Mucosa of rectum (tissue), 2 donors: ENCODE data around the gene SERPIND1.

Experiments used
- H3K27ac ChIP-seq, 2 donors: one replicate each; pipeline ENCODE4 v1.7.0; 2013; ENCODE audit warnings: inconsistent platforms in 2 of 2, low read depth in 2 of 2, low read length in 2 of 2
- H3K27me3 ChIP-seq, 2 donors: one replicate each; pipeline ENCODE4 v1.7.0; 2013; ENCODE audit warnings: low read length in 2 of 2; ENCODE audit not compliant: control insufficient read depth in 2 of 2, insufficient read depth in 2 of 2
- H3K36me3 ChIP-seq, 2 donors: one replicate each; pipeline ENCODE4 v1.7.0; 2013; ENCODE audit warnings: low read length in 2 of 2; ENCODE audit not compliant: control insufficient read depth in 2 of 2, insufficient read depth in 2 of 2
- H3K4me1 ChIP-seq, 2 donors: one replicate each; pipeline ENCODE4 v1.7.0; 2013; ENCODE audit warnings: low read length in 2 of 2, mild to moderate bottlenecking in 1 of 2; ENCODE audit not compliant: control insufficient read depth in 2 of 2, insufficient read depth in 2 of 2
- H3K4me3 ChIP-seq, 2 donors: one replicate each; pipeline ENCODE4 v1.7.0; 2013; ENCODE audit warnings: low read length in 2 of 2
- H3K9ac ChIP-seq, 2 donors: one replicate each; pipeline ENCODE4 v1.7.0; 2013; ENCODE audit warnings: low read length in 2 of 2, low read depth in 1 of 2, mild to moderate bottlenecking in 1 of 2
- H3K9me3 ChIP-seq, 2 donors: one replicate each; pipeline ENCODE4 v1.7.0; 2013; ENCODE audit warnings: low read length in 2 of 2; ENCODE audit not compliant: control insufficient read depth in 2 of 2
- donor health status: healthy.
- donor health status: Normal muscosa, but diverticular disease.

The SERPIND1 gene

GRCh38 chr22:20829491-20830134 is 55.7 kb downstream of the SERPIND1 start:
- no peaks in the 10 kb centered on the region for H3K4me1 ChIP-seq
- H3K9ac ChIP-seq: no peak overlapping the region

GRCh38 chr22:20833225-20833665 is 59.3 kb downstream of the SERPIND1 start:
- Histone ChIP-seq H3K9me3 (no peaks in the 10 kb centered on the region), H3K9ac (no peak overlapping the region), H3K4me1 (no peaks in the 10 kb centered on the region), H3K27me3 (no peaks in the 10 kb centered on the region), H3K4me3 (no peak overlapping the region), H3K27ac (no peak overlapping the region), H3K36me3 (peaks cover 20% of the 10 kb centered on the region in 2 donors)

More at GRCh38 chr22:20829491-20830134, 55.7 kb downstream of the SERPIND1 start:
- peaks cover 20 to 24% of the 10 kb centered on the region in 2 donors for H3K36me3 ChIP-seq
- H3K27me3 ChIP-seq: no peaks in the 10 kb centered on the region
- no peak overlapping the region for H3K27ac ChIP-seq
- no peak overlapping the region for H3K4me3 ChIP-seq
- no peaks in the 10 kb centered on the region for H3K9me3 ChIP-seq

- H3K27me3 ChIP-seq: no peaks in the 10 kb centered on the region
- H3K27ac ChIP-seq: no peak overlapping the region
- H3K36me3 ChIP-seq: peaks cover 20% of the 10 kb centered on the region in 2 donors
- H3K9ac ChIP-seq: no peak overlapping the region
- no peak overlapping the region for H3K4me3 ChIP-seq
- no peaks in the 10 kb centered on the region for H3K4me1 ChIP-seq
- H3K9me3 ChIP-seq: no peaks in the 10 kb centered on the region
Observed at GRCh38 chr22:20834206-20834605, 60.3 kb downstream of the SERPIND1 start.

GRCh38 chr22:20834725-20835124 is 60.8 kb downstream of the SERPIND1 start:
- Histone ChIP-seq H3K27me3 (no peaks in the 10 kb centered on the region), H3K9ac (no peak overlapping the region), H3K4me3 (no peak overlapping the region), H3K4me1 (no peaks in the 10 kb centered on the region), H3K36me3 (peaks cover 20% of the 10 kb centered on the region in 2 donors), H3K9me3 (no peaks in the 10 kb centered on the region), H3K27ac (no peak overlapping the region)
